ENCODE data around the gene PDXP. TPM values are rescaled to one million over a fixed set of nuclear protein-coding genes. Genes with fewer than 3 reads are reported as not detected.

Gene PDXP
- total RNA-seq, 2 experiments from 2014 or later, result 1.5 TPM

DNA sequence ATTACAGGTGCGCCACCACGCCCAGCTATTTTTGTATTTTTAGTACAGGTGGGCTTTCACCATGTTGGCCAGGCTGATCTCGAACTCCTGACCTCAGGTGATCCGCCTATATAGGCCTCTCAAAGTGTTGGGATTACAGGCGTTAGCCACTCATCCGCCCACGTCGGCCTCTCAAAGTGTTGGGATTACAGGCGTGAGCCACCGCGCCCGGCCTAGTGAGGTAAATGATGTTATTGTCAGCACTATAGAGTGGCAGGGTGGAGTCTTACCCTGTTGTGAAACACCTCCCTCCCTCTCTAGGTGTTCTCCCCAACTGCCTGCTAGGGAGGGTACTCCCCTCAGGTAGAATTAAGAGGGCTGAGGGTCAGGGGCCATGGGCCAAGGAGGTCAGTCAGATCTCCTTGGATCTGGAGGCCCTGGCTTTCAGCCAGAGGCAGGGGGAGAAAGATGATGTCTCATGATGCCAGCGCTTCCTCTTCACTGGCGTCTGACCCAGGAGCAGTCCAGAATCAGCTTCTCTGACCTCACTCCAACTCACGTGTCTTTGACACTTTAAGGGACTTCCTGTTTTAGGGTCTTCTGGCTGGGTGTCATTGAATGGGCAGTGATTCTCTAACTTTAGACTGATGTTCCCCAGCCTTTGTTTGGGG is 47.9 kb upstream of the PDXP start:
- H3K27me3 Mint-ChIP-seq, result no peaks in the 10 kb centered on the region
- POLR2A ChIA-PET, result interaction anchor here (3.8 to 4.3 kb wide), 4 partner anchors 16 to 125 kb away, joined by 30 to 78 read pairs (median 48); partner anchors contain the start of genes LGALS1 and MFNG
- H3K27me3 ChIP-seq (ENCODE audit: control insufficient read depth in 1 of 2, insufficient read depth in 2 of 2, low read length in 2 of 2), result no peaks in the 10 kb centered on the region
- no peaks in the 10 kb centered on the region for H3K9me3 ChIP-seq (ENCODE audit: control insufficient read depth in 1 of 2, insufficient read depth in 1 of 2, low read length in 2 of 2)
- peaks cover 24% of the 10 kb centered on the region for H3K36me3 Mint-ChIP-seq (ENCODE audit: low read depth)
- H3K9me3 Mint-ChIP-seq, result no peaks in the 10 kb centered on the region
- H3K4me1 Mint-ChIP-seq (ENCODE audit: low read depth), result peaks cover 38% of the 10 kb centered on the region
- H3K4me1 ChIP-seq (ENCODE audit: insufficient read depth, low read length), result peaks cover 56% of the 10 kb centered on the region
- H3K36me3 ChIP-seq (ENCODE audit: insufficient read depth, low read length), result peaks cover 14% of the 10 kb centered on the region
- TF ChIP-seq, protein P1, sequence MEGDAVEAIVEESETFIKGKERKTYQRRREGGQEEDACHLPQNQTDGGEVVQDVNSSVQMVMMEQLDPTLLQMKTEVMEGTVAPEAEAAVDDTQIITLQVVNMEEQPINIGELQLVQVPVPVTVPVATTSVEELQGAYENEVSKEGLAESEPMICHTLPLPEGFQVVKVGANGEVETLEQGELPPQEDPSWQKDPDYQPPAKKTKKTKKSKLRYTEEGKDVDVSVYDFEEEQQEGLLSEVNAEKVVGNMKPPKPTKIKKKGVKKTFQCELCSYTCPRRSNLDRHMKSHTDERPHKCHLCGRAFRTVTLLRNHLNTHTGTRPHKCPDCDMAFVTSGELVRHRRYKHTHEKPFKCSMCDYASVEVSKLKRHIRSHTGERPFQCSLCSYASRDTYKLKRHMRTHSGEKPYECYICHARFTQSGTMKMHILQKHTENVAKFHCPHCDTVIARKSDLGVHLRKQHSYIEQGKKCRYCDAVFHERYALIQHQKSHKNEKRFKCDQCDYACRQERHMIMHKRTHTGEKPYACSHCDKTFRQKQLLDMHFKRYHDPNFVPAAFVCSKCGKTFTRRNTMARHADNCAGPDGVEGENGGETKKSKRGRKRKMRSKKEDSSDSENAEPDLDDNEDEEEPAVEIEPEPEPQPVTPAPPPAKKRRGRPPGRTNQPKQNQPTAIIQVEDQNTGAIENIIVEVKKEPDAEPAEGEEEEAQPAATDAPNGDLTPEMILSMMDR (IDR thresholded peaks at IDR 0.05), result no peak
- peak overlapping the region; percentile 84 for H3K27ac Mint-ChIP-seq
- DNase-seq (peak in 2 of 14 experiments; percentile 63 to 73), ATAC-seq (ENCODE audit: poor library complexity) (no peak)
- no peak overlapping the region for H3K4me3 ChIP-seq (ENCODE audit: low read length)
- H3K27ac ChIP-seq (ENCODE audit: low read depth in 1 of 2, low read length in 2 of 2), result peak overlapping the region in 1 of 2 donors; percentile 30
- intact Hi-C loops (cut with DNase I, micrococcal nuclease), result no loop called here
- CTCF ChIA-PET, result interaction anchor here (4.6 kb wide), 1 partner anchor 32 kb away, joined by 30 read pairs; no protein-coding TSS in a partner anchor
- peak overlapping the region; percentile 94 for H3K4me3 Mint-ChIP-seq

GRCh38 chr22:37611207-37611606 is 47.3 kb upstream of the PDXP start:
- Histone ChIP-seq H3K27me3 (ENCODE audit: control insufficient read depth in 1 of 2, insufficient read depth in 2 of 2, low read length in 2 of 2) (no peaks in the 10 kb centered on the region), H3K36me3 (ENCODE audit: insufficient read depth, low read length) (peaks cover 17% of the 10 kb centered on the region), H3K4me1 (ENCODE audit: insufficient read depth, low read length) (peaks cover 51% of the 10 kb centered on the region), H3K9me3 (ENCODE audit: control insufficient read depth in 1 of 2, insufficient read depth in 1 of 2, low read length in 2 of 2) (no peaks in the 10 kb centered on the region), H3K4me3 (ENCODE audit: low read length) (no peak overlapping the region), H3K27ac (ENCODE audit: low read depth in 1 of 2, low read length in 2 of 2) (no peak overlapping the region)
- peaks cover 32% of the 10 kb centered on the region for H3K4me1 Mint-ChIP-seq (ENCODE audit: low read depth)
- H3K4me3 Mint-ChIP-seq, result peak overlapping the region; percentile 30
- POLR2A ChIA-PET, result no interaction called here
- DNase-seq (no peak), ATAC-seq (ENCODE audit: poor library complexity) (no peak)
- H3K27me3 Mint-ChIP-seq, result no peaks in the 10 kb centered on the region
- no peak overlapping the region for H3K27ac Mint-ChIP-seq
- intact Hi-C loops (cut with DNase I, micrococcal nuclease), result no loop called here
- CTCF ChIA-PET, result no interaction called here
- peaks cover 27% of the 10 kb centered on the region for H3K36me3 Mint-ChIP-seq (ENCODE audit: low read depth)
- H3K9me3 Mint-ChIP-seq, result no peaks in the 10 kb centered on the region
- TF ChIP-seq, protein P1 (IDR thresholded peaks at IDR 0.05), result no peak

- no peaks in the 10 kb centered on the region for H3K27me3 Mint-ChIP-seq
- no peaks in the 10 kb centered on the region for H3K9me3 Mint-ChIP-seq
- no peak overlapping the region for H3K27ac Mint-ChIP-seq
- H3K4me1 Mint-ChIP-seq (ENCODE audit: low read depth), result no peaks in the 10 kb centered on the region
- Histone ChIP-seq H3K4me1 (ENCODE audit: insufficient read depth, low read length) (peaks cover 5% of the 10 kb centered on the region), H3K27ac (ENCODE audit: low read depth in 1 of 2, low read length in 2 of 2) (no peak overlapping the region), H3K4me3 (ENCODE audit: low read length) (no peak overlapping the region), H3K9me3 (ENCODE audit: control insufficient read depth in 1 of 2, insufficient read depth in 1 of 2, low read length in 2 of 2) (no peaks in the 10 kb centered on the region), H3K36me3 (ENCODE audit: insufficient read depth, low read length) (peaks cover 64% of the 10 kb centered on the region), H3K27me3 (ENCODE audit: control insufficient read depth in 1 of 2, insufficient read depth in 2 of 2, low read length in 2 of 2) (no peaks in the 10 kb centered on the region)
- TF ChIP-seq, protein P1 (IDR thresholded peaks at IDR 0.05), result no peak
- no peak overlapping the region for H3K4me3 Mint-ChIP-seq
- intact Hi-C loops (cut with DNase I, micrococcal nuclease), result no loop called here
- peaks cover 55% of the 10 kb centered on the region for H3K36me3 Mint-ChIP-seq (ENCODE audit: low read depth)
- DNase-seq (peak in 1 of 14 experiments; percentile 24), ATAC-seq (ENCODE audit: poor library complexity) (no peak)
- CTCF ChIA-PET, result no interaction called here
- POLR2A ChIA-PET, result interaction anchor here (0.8 to 1.4 kb wide), 4 partner anchors 8 to 42 kb away, joined by 3 to 8 read pairs (median 4); partner anchors contain the start of genes GGA1 and PDXP
Measured at GRCh38 chr22:37616201-37617083, 42.1 kb upstream of the PDXP start.
